Left lung (tissue), 10 donors: ENCODE results near the gene NFIC. TPM values are rescaled to one million over a fixed set of nuclear protein-coding genes. Genes with fewer than 3 reads are reported as not detected.
"Not testable (repeated sequence)": the region's sequence is repeated elsewhere in the genome, so short reads cannot be mapped to it uniquely, and the experiment has no call there.

Experiments
- ATAC-seq: fragments of 200-7000 bp; cut with Tn5 transposase; one replicate; pipeline ENCODE4 v1.9.1; 2020; ENCODE audit warnings: moderate library complexity
- DNase-seq, 4 donors: peaks; one replicate each; pipeline ENCODE4 v3.0.0-alpha.2; 2013 to 2020
- H3K27ac ChIP-seq, 2 donors: fragments of 200-600 bp; sonication (generic) in 1 of 2; one replicate each; pipeline versions ENCODE4 v1.5.0 to v1.8.0; 2020 to 2021
- H3K27me3 ChIP-seq, 2 donors: fragments of 200-600 bp; sonication (generic) in 1 of 2; one replicate each; pipeline versions ENCODE4 v1.5.0 to v1.8.0; 2020 to 2021
- H3K36me3 ChIP-seq, 2 donors: fragments of 200-600 bp; sonication (generic) in 1 of 2; one replicate each; pipeline versions ENCODE4 v1.5.0 to v1.8.0; 2020 to 2021
- H3K4me1 ChIP-seq, 2 donors: fragments of 200-600 bp; one replicate each; pipeline ENCODE4 v1.8.0; 2021
- H3K4me3 ChIP-seq, 2 donors: fragments of 200-600 bp; sonication (generic) in 1 of 2; one replicate each; pipeline versions ENCODE4 v1.5.0 to v1.8.0; 2020 to 2021; ENCODE audit warnings: mild to moderate bottlenecking in 1 of 2
- H3K9me3 ChIP-seq, 2 donors: fragments of 200-600 bp; sonication (generic) in 1 of 2; one replicate each; pipeline versions ENCODE4 v1.5.0 to v1.8.0; 2020 to 2021
- intact Hi-C, 2 donors: fragments of 100-400 bp; cut with DNase I; formaldehyde crosslinking; loops; one replicate each; pipeline versions ENCODE4 v1.11.2 to v1.14.2; 2022
- polyA plus RNA-seq, 6 donors: library from polyadenylated mRNA; unstranded; fragments of 120-200 nt; gene quantifications; one replicate each; pipeline ENCODE4 v1.2.1, GENCODE V29; 2013; ENCODE audit not compliant: insufficient read length in 6 of 6
- total RNA-seq, 2 donors: library from RNA; stranded (reverse); fragmentation: NEBNext Ultra II Directional; extraction: Animal tissue kit (Norgen Biotek cat#: 25700); gene quantifications; one replicate each; pipeline ENCODE4 v1.2.1, GENCODE V29; 2021
- TF ChIP-seq, protein P1 (sequence below), 2 donors: fragments of 200-600 bp; sonication (generic) in 1 of 2; IDR thresholded peaks; one replicate each; pipeline versions ENCODE4 v1.5.0 to v1.8.0; 2021; ENCODE audit warnings: antibody characterized with exemption in 2 of 2
- donor health status: DM: no; HTN: yes; CAD: no.
- donor health status: DM: no; HTN: no; CAD: no.

NFIC gene
- total and polyA plus RNA-seq, 8 donors, result 37.2 to 163 (median 55.7) TPM

DNA sequence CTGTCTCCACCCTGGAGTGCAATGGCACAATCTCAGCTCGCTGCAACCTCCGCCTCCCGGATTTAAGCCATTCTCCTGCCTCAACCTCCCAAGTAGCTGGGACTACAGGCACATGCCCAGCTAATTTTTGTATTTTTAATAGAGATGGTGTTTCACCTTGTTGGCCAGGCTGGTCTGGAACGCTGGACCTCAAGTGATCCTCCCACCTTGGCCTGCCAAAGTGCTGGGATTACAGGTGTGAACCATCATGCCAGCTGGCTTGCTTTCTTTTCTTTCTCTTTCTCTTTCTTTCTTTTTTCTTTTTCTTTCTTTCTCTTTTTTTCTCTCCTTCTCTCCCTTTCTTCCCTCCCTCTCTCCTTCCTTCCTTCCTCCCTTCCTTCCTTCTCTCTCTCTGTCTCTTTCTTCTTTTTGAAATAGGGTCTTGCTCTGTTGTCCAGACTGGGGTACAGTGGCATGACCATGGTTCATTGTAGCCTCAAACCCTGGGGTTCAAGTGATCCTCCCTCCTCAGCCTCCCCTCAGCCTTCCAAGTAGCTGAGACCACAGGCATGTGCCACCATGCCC lies 33.3 kb upstream of the NFIC start:
- intact Hi-C loops, result no loop called here
- no peaks in the 10 kb centered on the region for H3K36me3 ChIP-seq
- H3K27ac ChIP-seq, result no peak overlapping the region
- TF ChIP-seq, protein P1, sequence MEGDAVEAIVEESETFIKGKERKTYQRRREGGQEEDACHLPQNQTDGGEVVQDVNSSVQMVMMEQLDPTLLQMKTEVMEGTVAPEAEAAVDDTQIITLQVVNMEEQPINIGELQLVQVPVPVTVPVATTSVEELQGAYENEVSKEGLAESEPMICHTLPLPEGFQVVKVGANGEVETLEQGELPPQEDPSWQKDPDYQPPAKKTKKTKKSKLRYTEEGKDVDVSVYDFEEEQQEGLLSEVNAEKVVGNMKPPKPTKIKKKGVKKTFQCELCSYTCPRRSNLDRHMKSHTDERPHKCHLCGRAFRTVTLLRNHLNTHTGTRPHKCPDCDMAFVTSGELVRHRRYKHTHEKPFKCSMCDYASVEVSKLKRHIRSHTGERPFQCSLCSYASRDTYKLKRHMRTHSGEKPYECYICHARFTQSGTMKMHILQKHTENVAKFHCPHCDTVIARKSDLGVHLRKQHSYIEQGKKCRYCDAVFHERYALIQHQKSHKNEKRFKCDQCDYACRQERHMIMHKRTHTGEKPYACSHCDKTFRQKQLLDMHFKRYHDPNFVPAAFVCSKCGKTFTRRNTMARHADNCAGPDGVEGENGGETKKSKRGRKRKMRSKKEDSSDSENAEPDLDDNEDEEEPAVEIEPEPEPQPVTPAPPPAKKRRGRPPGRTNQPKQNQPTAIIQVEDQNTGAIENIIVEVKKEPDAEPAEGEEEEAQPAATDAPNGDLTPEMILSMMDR (IDR thresholded peaks at IDR 0.05), result no peak
- no peaks in the 10 kb centered on the region for H3K27me3 ChIP-seq
- H3K4me1 ChIP-seq, result peaks cover 28 to 33% of the 10 kb centered on the region in 2 donors
- ATAC-seq, result no peak
- DNase-seq, result no peak
- H3K4me3 ChIP-seq, result no peak overlapping the region
- H3K9me3 ChIP-seq, result no peaks in the 10 kb centered on the region

DNA sequence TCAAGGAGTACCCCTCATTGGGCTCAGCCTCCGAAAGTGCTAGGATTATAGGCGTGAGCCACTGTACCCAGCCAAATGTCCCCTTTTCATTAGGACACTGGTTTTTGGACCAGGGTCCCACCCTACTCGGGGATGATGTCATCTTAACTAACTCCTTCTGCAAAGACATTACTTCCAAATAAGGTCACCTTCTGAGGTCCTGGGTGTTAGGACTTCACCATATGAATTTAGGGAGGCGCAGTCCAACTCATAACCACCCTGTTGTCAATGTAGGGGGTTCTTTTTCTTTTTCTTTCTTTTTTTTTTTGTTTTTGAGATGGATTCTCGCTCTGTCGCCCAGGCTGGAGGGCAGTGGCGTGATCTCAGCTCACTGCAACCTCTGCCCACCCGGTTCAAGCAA lies 32.7 kb upstream of the NFIC start:
- peaks cover 32 to 38% of the 10 kb centered on the region in 2 donors for H3K4me1 ChIP-seq
- H3K4me3 ChIP-seq, result no peak overlapping the region
- TF ChIP-seq, protein P1 (IDR thresholded peaks at IDR 0.05), result no peak
- no peaks in the 10 kb centered on the region for H3K36me3 ChIP-seq
- no peaks in the 10 kb centered on the region for H3K27me3 ChIP-seq
- intact Hi-C loops, result no loop called here
- H3K9me3 ChIP-seq, result no peaks in the 10 kb centered on the region
- H3K27ac ChIP-seq, result no peak overlapping the region
- ATAC-seq (no peak), DNase-seq (no peak)

- peaks cover 35 to 43% of the 10 kb centered on the region in 2 donors for H3K4me1 ChIP-seq
- H3K27me3 ChIP-seq, intact Hi-C loops, H3K4me3 ChIP-seq, H3K36me3 ChIP-seq, H3K9me3 ChIP-seq, ATAC-seq: not testable (repeated sequence)
- peak in 1 of 4 donors; percentile 23 for DNase-seq
- H3K27ac ChIP-seq, result peak overlapping the region in 1 of 2 donors; percentile 73
Measured at GRCh38 chr19:3334749-3335430, 31.5 kb upstream of the NFIC start.

DNA sequence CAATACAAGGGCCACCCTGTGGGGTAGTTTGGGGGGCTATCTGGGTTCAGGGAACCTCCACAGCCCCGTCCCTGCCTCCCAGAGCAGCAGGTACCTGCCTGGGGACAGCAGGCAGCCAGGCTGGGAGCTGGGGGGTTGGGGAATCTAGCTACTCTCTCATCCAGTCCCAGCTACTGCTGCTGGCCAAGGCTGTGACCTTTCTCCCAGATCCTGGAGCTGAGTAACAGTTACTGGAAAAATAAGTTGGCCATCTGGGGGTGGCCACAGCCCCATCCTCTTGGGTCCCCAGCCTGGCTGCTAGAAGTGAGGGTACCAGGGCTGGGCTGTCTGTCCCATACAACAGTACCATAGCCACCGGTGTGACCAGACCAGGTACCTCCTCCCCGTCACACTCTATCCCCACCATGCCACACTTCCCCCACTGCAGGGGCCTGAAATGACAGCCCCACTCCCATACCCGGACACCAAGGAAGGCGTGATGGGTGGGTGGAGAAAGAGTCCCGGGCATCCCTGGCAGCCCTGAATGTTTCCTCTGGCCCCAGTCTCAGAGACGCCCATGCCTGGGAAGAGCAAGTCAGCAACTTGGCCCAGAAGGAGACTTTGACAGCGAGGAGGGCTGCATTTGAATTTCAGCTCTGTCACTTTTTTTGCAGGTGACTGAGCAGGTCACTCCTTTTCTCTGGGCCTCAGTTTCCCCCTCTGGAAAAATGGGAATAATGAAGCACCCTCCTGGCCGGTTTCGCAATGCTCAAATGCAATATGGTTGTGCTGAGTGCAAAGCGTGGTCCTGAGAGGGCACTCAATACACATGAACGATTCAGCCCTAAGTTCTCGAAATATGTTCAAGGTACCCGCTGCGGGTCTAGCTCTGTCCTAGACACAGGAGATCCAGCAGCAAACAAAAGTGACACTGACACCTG lies 30.7 kb upstream of the NFIC start:
- H3K27me3 ChIP-seq, result no peaks in the 10 kb centered on the region
- H3K36me3 ChIP-seq, result no peaks in the 10 kb centered on the region
- H3K4me3 ChIP-seq, result no peak overlapping the region
- DNase-seq, result peak in 1 of 4 donors; percentile 57
- H3K27ac ChIP-seq, result peak overlapping the region; percentile 73 to 91
- peak; percentile 23 for ATAC-seq
- intact Hi-C loops, result no loop called here
- no peaks in the 10 kb centered on the region for H3K9me3 ChIP-seq
- peaks cover 35 to 43% of the 10 kb centered on the region in 2 donors for H3K4me1 ChIP-seq
- TF ChIP-seq, protein P1 (IDR thresholded peaks at IDR 0.05), result no peak

- Histone ChIP-seq H3K4me3 (no peak overlapping the region), H3K4me1 (peaks cover 35 to 43% of the 10 kb centered on the region in 2 donors), H3K9me3 (no peaks in the 10 kb centered on the region), H3K36me3 (no peaks in the 10 kb centered on the region), H3K27ac (peak overlapping the region; percentile 73 to 91), H3K27me3 (no peaks in the 10 kb centered on the region)
- intact Hi-C loops, result no loop called here
- DNase-seq, result no peak
- TF ChIP-seq, protein P1 (IDR thresholded peaks at IDR 0.05), result no peak
- ATAC-seq, result no peak
Measured at GRCh38 chr19:3336351-3336679, 30.1 kb upstream of the NFIC start.
